NCI-H146 (cell line): ENCODE measurements around the gene F7.
"Not testable (repeated sequence)": the region's sequence is repeated elsewhere in the genome, so short reads cannot be mapped to it uniquely, and the experiment has no call there.

Experiments used
- DNase-seq: peaks from one replicate; lab custom pipeline; 2025; lab: John Stamatoyannopoulos, UW

F7 gene

GRCh38 chr13:113105032-113105920 is at the start of gene F7:
Gene F7, plus strand, starts transcription at chr13:113105791. Its CDS starts 51 bp downstream, at chr13:113105842.
- DNase-seq: peak; percentile 85

- no peak for DNase-seq
Measured at GRCh38 chr13:113057084-113057483, 48.5 kb upstream of the F7 start.

- DNase-seq: not testable (repeated sequence)
Measured at GRCh38 chr13:113057559-113057958, 48.0 kb upstream of the F7 start.

- DNase-seq: no peak
Measured at GRCh38 chr13:113058129-113058987, 47.2 kb upstream of the F7 start.

- DNase-seq: no peak
Measured at GRCh38 chr13:113058988-113059850, 46.4 kb upstream of the F7 start.

- DNase-seq: no peak
Measured at GRCh38 chr13:113059891-113060290, 45.7 kb upstream of the F7 start.

- DNase-seq: no peak
Measured at GRCh38 chr13:113060557-113061270, 44.9 kb upstream of the F7 start.

GRCh38 chr13:113061271-113061625 is 44.3 kb upstream of the F7 start:
- DNase-seq: no peak

GRCh38 chr13:113061796-113062425 is 43.7 kb upstream of the F7 start:
- no peak for DNase-seq

- no peak for DNase-seq
Measured at GRCh38 chr13:113062691-113063090, 42.9 kb upstream of the F7 start.

- no peak for DNase-seq
Measured at GRCh38 chr13:113063091-113063491, 42.5 kb upstream of the F7 start.

GRCh38 chr13:113064000-113064533 is 41.5 kb upstream of the F7 start:
- DNase-seq: no peak

- no peak for DNase-seq
Measured at GRCh38 chr13:113064534-113065405, 40.8 kb upstream of the F7 start.

- DNase-seq: no peak
Measured at GRCh38 chr13:113065406-113066141, 40.0 kb upstream of the F7 start.

- no peak for DNase-seq
Measured at GRCh38 chr13:113066142-113066455, 39.5 kb upstream of the F7 start.

- no peak for DNase-seq
Measured at GRCh38 chr13:113066746-113067145, 38.8 kb upstream of the F7 start.

GRCh38 chr13:113069861-113070805 is 35.5 kb upstream of the F7 start:
- no peak for DNase-seq

GRCh38 chr13:113070855-113071254 is 34.7 kb upstream of the F7 start:
- no peak for DNase-seq
